HG03196 (cell line): Measurements from ENCODE around the gene PYGL.
"Not testable (repeated sequence)": the region's sequence is repeated elsewhere in the genome, so short reads cannot be mapped to it uniquely, and the experiment has no call there.

Experiments used
- ATAC-seq: cut with Tn5 transposase; IDR thresholded peaks from one replicate; pipeline ENCODE4 v1.9.1; 2021; ENCODE audit not compliant: unreplicated experiment

Gene PYGL

DNA sequence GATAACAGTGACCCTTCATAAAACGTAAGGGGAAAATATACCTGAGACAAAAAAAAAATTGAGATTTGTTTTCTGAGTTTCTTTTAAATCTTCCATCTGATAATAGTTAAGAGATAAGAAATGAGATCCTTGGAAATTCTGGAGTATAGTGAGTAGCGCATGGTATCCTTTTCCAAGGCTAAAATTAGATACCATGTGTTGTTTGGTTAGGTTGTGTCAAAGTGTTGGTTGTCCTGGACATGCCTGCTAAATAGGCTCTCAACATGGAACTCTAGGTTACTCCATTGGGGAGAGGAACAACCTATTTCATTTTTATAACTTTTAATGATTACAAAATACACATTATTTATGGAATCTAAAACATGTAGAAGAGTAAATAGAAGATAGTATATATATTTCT, 14.8 kb downstream of the PYGL start:
- ATAC-seq = no peak

DNA sequence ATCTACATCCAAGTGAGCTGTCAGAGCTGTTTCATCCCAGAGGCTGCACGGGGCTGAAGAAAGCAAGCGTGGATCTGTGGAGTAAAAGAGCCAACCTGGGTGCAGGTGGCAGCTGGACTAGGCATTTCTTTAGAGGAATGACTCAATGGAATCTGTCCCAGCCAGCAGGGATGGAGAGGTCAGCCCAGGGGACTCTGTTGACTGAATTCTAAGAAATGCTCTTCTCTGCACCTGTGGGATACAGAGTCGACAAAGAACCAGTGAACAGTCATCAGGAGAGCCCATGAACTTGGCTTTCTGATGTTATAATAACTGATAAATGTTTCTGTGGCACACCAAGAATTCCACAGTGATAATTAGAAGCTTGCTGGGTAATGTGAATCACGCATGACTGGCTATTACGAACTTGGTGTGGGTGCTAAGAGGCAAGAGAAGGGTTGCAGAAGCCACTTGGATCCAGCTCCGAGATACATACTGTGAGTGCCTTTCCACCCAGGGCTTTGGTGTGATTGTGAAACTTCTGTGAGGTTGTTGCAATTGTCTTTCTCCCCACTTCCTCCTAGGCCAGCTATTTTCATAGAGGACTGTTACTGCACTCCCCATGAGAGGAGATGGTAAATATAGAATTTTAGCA, 16.2 kb downstream of the PYGL start:
- ATAC-seq = no peak

DNA sequence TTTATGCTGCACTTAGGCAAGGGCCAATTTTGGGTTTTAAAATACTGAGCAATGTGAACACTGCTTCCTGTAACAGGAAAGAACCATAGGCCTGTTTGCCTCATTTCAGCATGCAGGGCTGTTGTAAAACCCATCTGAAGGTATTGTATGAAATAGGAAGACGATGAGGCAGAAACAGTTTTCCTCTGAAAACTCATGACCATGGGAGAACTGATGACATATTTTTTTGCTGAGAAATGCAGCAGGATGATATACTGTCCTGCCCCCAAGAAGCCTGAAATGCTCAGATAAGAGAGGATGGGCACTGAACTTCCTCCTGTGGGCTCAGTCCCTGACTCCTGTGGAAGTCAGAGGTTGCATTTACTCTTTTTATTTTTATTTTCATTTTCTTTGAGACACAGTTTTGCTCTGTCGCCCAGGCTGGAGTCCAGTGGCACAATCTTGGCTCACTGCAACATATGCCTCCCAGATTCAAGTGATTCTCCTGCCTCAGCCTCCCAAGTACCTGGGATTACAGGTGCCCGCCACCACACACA, 17.4 kb downstream of the PYGL start:
- ATAC-seq = no peak

DNA sequence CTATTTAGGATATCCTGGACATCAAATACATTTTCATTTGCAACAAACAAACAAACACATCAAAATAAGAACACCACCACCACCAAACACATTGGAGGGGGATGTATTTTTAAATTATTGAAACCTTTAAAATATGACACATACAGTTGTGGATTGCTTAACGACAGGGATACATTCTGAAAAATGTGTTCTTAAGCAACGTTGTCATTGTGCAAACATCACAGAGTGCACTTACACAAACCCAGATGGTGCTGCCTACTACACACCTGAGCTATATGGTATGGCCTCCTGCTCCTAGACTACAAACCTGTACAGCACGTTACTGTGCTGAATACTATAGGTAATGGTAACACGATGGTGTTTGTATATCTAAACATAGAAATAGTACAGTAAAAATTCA, 19.4 kb downstream of the PYGL start:
- no peak for ATAC-seq

DNA sequence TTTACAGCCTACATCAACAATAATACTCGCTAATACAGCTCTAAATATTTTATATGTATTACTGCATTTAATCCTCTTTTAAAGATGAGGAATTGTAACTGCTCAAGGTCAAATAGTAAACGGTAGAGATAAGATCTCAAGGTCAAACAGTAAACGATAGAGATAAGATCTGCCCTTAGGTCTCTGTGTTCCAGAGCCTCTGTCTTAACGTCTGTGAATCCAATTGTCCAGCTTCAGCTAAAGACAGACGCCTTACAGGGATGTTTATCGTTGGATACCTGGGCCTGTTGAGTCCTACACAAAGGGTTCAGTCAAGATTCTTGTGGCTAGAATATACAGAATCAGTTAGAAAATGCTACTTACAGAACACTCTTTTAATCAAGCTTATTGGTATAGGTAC, 20.0 kb downstream of the PYGL start:
- no peak for ATAC-seq

DNA sequence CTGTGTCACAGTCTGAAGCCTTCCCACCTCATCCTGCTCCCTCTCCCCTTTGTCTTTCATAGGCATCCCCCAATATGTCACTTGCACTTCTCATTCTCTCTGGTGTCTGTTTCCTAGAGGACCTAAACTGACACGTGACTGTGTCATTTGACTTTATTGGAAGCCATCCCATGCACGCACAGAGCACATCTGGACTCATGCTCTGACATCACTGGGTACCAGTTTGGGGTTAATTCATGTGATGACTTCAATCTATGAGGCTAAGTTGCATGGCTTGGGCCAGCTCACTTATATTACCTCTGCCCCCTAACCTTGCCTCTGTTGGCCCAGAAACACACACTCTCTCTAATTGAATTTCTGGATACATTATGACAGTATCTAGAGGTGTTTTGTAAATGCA, 21.5 kb downstream of the PYGL start:
- ATAC-seq = no peak

DNA sequence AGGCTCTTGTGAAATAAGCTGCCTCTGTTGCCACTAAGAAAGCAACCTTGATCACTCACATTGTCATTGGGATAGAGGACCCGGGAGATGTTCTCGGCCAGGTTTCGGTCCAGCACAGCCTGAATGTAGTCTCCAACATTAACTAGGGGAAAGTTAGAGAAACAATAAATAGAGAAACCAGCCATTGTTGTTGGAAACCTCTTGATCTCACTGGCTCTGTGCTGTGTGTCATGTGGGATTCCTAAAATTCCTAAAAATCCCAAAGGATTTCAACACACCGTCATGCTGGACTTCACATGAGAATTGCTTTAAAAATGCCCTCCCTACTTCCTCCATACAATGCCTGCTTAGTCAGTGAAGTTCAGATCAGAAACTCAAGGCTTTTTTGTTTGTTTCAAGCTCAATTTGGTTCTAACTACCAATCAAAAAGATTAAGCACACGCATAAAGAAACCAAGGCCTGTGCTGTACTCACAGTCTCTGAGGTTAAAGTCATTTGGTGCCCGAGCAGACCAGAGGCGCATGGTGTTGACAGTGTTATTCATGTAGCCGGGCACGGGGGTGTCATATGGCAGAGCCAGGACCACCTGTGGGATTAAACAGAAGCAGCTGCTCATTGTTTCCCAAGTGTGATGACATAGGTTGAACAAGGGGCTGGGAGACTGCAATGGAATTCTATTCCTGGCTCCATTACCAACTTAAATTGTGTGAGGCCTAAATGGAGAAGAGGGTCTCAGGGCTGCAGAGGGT, 23.6 kb downstream of the PYGL start:
- no peak for ATAC-seq

DNA sequence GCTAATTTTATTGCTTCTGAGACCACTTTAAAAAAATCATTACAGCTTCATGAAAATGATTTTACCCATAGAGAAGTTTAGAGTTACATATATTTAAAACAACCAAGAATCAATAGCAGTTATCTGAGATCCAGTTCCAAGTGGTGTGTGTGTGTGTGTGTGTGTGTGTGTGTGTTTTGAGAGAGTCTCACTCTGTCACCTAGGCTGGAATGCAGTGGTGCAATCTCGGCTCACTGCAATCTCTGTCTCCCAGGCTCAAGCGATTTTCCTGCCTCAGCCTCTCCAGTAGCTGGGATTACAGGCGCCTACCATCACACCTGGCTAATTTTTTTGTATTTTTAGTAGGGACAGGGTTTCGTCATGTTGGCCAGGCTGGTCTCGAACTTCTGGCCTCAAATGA, 24.8 kb downstream of the PYGL start:
- ATAC-seq = not testable (repeated sequence)

DNA sequence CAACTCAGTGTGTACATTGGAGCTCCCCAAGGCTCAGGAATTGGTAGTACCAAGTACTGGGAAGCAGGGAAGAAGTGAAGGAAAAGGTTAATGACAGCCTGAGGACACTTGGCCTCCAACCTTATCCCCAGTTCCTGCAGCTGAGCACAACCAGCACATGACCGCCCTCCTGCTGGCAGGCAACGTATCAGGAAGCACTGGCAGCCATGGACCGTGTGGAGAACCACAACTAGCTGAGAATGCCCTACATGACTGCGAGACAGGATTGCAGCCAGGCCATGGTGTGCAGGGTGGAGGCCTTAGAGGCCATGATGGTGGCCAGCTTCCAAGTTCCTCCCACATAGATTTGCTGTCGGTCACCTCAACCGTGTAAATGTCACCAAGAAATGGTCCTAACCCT, 26.8 kb downstream of the PYGL start:
- no peak for ATAC-seq

DNA sequence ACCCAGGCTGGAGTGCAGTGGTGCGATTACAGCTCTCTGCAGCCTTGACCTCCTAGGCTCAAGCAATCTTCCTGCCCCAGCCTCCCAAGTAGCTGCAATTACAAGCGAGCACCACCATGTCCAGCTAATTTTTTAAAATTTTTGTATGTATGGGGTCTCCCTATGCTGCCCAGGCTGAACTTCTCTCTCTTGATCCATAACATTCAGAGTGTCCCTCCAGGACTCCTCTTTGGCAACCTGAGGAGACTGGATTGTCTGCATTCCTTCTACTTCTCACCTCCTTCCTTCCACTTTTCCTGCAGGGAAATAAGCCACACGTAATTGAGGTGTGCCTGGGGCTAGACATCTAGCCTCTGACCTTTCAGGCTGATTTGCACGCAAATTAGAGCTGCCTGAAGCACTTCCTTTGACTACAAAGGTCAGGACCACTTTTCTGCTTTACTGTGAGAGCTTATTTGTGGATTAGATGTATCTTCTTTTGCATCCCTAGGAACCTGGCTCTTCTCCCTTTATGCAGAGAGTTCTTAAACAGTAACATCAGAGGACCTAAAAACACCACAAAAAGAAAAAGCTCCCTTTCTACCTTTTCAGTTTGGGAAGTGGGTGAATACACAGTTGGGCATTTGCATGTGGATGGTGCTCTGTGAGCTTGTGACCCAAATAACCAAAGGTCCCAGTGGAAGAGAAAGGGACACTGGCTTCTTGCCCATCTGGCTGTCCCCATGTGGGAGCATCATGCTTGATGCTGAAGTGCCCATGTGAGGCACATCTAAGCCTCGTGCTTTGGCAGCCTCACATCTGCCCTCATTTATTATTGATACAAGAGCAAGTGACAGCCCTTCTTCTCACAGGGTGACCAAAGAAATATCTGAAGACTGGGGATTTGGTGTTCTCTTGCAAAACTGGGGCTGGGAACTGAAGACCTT, 33.5 kb downstream of the PYGL start:
- ATAC-seq = no peak

DNA sequence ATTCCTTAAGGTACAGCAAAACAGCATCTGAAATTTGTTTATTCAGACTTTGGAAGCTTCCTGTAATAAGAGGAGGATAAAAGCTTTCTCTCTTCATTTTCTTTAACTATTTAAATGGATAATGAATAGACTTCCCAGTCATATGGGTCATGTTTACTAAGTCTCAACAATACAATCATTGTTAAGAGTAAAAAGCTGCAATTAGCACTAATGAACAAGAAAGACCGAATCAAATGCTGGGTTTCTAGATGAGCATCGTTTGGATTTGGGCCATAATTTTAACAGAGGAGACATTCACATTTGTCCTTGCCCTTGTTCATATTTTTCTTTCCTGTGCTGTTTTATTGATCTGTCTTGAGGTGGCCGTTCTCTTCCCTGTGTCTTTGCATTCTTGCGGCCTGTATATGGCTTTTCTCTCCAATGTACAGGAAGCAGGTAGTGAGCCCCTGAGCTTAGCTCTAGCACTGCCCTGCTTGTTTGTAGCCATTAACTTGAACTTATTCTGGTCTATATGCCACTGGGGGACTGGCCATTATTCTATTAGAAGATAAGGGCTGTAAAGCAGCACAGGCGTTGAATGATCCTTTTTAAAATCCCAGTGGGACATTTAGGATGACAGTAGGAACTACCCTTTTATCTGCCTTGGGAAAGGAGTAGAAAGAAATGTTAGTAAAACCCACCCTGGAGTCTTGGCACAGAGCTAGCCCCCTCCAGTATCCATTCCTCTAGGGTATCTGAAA, 37.8 kb downstream of the PYGL start:
- no peak for ATAC-seq

DNA sequence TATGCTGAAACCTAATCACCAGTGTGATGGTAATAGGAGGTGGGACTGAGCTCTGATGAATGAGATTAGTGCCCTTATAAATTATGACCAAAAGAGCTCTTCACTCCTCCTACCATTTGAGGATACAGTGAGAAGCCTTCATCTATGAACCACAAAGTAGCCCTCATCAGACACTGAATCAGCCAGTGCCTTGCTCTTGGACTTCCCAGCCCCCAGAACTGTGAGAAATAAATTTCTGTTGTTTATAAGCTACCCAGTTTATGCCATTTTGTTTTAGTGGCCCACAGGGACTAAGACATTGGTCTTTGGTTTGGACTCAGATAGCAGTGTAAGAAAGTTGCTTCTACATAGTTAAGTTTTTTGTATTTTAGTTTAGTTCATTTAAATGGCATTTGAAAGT, 39.6 kb downstream of the PYGL start:
- ATAC-seq = no peak

DNA sequence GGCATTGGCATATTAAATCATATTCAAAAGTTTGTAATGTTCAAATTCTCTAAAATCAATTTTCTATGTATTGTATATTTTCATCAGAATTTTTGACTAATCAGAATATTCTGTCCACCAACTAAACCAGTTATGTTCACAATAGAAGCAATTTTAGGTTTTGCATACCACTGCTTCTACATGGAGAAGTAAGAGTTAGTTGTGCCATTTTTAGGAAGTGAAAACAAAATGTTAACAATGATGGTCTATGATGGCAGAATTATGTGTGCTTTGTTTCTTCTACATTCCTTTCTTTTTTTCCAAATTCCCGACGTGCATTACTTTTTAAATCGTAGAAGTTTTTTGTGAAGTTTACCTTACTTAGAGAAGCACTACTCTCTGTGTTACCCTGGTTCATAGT, 42.9 kb downstream of the PYGL start:
- no peak for ATAC-seq

DNA sequence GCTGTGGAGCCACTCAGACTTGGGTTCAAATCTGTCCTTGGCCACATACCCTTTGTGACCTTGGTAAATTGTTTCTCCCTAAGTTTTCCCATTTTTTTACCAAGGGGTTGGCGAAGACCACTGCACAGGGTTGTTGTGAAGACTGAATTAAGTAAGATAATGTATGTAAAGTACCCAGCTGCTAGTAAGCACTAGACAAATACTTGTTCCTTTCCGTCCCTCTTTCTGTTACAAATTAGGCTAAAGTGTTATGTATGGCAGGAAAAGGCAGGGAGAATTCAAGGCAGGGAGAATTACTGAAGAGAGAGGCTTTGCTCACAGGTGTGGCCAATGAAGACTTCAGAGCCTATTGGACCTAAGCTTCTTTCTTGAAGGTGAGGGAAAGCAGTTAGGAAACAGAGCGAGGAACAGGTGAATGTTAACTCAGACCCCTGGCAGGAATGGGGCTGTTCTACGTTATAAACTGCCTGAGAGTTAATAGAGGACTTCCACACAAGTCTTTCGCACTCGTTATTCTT, 46.6 kb downstream of the PYGL start:
- no peak for ATAC-seq

DNA sequence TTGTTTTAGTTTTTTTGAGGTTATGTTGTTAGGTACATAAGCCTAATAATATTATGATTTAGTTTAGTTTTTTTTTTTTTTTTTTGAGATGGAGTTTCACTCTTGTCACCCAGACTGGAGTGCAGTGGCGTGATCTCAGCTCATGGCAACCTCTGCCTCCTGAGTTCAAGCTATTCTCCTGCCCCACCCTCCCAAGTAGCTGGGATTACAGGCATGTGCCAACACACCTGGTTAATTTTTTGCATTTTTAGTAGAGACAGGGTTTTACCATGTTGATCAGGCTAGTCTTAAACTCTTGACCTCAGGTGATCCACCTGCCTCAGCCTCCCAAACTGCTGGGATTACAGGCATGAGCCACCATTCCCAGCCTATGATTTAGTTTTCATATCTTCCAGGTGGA, 47.3 kb downstream of the PYGL start:
- ATAC-seq = not testable (repeated sequence)

DNA sequence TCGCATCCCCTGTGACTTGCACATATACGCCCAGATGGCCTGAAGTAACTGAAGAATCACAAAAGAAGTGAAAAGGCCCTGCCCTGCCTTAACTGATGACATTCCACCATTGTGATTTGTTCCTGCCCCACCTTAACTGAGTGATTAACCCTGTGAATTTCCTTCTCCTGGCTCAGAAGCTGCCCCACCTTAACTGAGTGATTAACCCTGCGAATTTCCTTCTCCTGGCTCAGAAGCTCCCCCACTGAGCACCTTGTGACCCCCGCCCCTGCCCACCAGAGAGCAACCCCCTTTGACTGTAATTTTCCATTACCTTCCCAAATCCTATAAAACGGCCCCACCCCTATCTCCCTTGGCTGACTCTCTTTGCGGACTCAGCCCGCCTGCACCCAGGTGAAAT, 47.9 kb downstream of the PYGL start:
- not testable (repeated sequence) for ATAC-seq

DNA sequence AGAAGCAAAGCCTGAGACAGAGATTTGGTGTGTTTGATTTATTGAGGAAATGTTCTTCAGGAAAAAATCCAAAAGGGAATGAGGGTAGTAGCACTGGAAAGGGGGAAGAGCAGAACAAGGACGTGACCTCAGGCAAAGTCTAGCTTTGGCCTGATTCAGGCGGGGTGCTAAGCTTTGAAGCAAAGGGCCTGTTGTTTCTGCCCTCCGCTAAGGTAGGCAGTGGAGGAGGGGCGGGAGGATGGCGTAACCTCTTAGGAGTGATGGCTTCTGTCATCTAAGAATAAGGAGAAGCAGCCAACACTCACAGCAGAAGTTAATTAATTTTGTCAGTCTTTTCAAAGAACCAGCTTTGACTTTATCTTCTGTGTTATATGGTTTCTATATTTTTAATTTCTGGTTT, 52.0 kb downstream of the PYGL start:
- ATAC-seq = no peak

DNA sequence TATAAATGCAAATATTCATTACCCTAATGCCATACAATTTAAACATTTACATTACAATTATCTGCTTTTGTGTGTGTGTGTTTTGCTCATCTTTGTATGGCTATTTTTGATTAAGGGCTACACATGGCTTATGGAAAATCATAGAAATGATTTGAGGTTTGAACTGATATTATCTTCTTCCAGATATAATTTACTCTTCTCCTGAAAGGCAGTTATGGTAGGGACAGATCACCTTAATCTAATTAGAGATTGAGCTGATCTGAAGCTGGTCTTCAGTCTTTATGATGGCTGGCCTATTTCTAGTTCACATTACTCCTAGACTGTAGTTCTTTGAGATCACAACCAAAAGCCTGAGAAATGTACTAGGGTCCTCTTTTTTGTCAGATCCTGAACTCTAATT, 56.8 kb downstream of the PYGL start:
- ATAC-seq = no peak

DNA sequence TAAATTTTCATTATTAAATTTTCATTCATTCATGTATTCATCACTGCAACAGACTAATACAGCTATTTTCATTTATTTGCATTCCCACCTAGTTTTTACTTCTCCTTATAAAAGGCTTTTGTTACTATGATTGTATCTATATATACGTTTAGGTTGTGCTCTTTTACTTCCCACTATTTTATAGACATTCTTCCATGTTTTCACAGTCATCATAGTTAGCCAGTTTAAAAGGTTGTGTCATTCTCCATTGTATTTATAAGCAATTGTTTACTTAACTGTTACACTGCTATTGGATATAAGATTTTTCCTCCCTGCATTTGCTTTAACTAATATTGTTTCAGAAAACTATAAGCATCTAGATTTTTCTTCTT, 60.5 kb downstream of the PYGL start:
- ATAC-seq = no peak

DNA sequence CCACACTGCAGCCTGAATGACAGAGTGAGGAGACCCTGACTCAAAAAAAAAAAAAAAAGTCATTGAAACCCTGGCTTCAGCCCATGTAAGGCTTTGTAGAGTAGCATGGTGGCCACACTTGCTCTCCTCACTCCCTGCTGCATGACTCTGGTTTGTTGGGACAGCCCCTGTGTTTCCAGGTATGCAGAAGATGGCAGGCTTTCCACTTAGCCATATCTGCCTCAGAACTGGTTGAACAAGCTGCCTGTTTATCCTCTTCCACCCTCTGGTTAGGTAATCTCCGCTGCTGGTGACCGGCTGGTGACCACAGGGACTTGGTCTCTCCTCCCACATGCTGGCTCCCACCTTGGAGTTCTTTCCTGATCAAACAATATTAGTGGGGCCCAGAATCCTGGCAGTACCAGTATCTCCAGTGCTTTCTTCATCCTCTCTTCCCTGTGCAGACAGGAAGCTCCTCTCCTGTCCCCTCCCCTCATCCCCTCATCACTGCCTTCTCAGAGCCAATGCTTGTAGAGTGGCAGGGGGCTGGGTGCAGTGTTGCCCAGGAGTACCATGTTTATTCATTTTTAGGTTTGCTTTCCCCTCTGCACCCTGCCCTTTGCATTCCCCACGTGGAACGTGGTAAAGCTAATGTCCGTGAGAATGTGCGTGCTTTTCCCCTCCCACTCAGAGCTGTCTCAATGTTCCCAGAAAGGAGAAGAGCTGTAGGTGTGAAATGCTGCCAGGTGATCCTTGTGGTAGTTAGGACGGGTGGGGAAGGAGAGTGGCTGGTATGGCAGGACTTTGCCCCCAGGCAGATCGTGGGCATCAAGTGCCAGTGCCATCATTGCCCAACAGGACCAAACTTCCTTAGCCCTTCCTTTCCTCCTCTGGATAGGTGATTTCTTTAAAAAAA, 61.1 kb downstream of the PYGL start:
- ATAC-seq = no peak
